Cardiac fibroblast (primary cell): ENCODE data around the gene HACD2.

Experiments used
- DNase-seq, 2 donors: peaks; one replicate each; pipeline versions ENCODE4 v3.0.0 to v3.0.0-alpha.2; 2010; ENCODE audit warnings: low read depth in 2 of 2
- H3K4me3 ChIP-seq, 2 donors: replicated peaks in 1 of 2; 1 replicate in 1 of 2; 2 replicates in 1 of 2; pipeline ENCODE4 v1.5.1; 2011; ENCODE audit warnings: low read depth in 2 of 2, low read length in 2 of 2, mild to moderate bottlenecking in 2 of 2, moderate library complexity in 1 of 2
- CTCF ChIP-seq: IDR thresholded peaks from one replicate; pipeline ENCODE4 v1.5.1; 2011; ENCODE audit warnings: low read depth, mild to moderate bottlenecking, low read length, inconsistent platforms

Gene HACD2

GRCh38 chr3:123471106-123471505, 113.7 kb downstream of the HACD2 start:
- TF ChIP-seq CTCF = no peak
- DNase-seq = no peak

GRCh38 chr3:123469323-123469995, 115.4 kb downstream of the HACD2 start:
- no peak for DNase-seq
- H3K4me3 ChIP-seq = no peak overlapping the region
- TF ChIP-seq CTCF = no peak

More at GRCh38 chr3:123471106-123471505, 113.7 kb downstream of the HACD2 start:
- H3K4me3 ChIP-seq = no peak overlapping the region

DNA sequence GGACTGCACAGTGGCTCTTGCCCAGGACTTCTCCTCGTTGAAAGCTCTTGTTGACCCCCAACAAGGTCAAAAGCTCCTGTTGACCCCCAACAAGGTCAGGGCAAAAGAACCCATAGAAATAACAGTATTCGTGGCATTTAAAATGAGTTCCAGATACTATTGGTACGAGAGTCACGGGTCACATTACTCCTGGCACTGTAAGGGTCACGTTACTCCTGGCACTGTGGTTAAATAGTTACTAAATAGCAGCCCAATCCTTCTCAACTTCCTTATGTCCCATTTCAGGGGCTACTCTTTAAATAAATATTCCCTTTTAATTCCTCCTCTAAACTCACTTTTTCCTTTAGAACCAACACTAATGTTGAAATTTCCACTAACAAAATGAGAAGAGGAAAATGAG, 117.8 kb downstream of the HACD2 start:
- H3K4me3 ChIP-seq = no peak overlapping the region
- TF ChIP-seq CTCF = no peak
- no peak for DNase-seq

DNA sequence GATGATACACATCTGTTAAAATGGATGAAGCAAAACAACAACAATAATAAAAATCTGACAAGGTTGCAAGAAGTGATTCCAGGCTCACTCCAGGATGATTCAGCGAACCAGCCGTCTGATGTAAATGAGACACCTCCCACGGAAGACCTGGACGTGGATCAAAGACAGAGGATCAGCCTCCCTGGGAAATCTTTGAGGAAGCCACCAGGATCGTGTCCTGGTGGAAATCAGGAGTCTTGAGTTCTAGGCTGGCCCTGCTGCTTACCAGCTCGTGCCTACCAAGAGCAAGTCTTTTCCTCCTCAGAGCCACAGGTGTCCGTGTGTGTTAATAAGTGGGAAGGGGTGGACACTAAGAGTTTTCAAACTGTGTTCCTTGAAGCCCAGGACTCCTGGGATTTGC, 120.6 kb downstream of the HACD2 start:
- no peak for TF ChIP-seq CTCF
- no peak for DNase-seq

DNA sequence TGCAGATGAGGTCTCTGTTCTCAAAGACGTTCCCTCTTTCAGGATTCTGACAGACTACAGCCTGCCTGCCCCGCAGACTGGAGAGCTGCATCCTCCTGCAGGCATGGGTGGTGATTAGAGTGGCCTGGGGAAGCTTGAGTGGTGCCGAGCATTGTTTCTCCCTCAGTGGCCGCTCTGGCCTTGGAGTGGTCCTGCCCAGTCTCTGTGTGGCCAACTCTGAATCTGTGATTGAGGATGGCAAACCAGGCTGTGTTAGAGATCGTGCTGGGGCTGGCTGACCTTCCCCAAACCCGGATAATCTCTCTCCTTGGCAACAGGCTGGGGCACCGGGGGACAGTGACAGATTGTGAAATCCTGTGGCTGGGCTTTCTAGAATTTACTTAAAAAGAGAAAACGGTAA, 125.0 kb downstream of the HACD2 start:
- no peak overlapping the region for H3K4me3 ChIP-seq
- DNase-seq = no peak
- no peak for TF ChIP-seq CTCF

More for the DNA sequence above, 120.6 kb downstream of the HACD2 start:
- H3K4me3 ChIP-seq = no peak overlapping the region

GRCh38 chr3:123458255-123458654, 126.6 kb downstream of the HACD2 start:
- no peak for TF ChIP-seq CTCF
- H3K4me3 ChIP-seq = no peak overlapping the region
- no peak for DNase-seq

DNA sequence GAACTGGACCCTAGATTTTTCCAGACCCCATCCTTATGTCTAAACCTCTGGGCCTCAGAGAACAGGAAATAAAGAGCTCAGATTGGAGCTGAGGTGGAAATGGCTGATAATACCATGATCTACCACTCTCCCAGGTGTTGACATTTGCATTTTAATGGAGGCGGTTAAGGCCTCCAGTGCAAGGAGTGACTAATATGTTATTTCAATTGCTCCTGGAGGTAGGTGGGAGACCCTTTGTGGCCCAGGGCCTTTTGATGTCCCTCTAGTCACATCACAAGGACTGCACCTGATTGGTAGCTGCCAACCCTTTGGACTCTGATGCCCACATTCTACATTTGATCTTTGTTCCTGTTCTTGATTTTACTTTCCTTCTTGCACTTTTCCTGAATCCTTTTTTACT, 127.0 kb downstream of the HACD2 start:
- DNase-seq = no peak
- no peak for TF ChIP-seq CTCF
- no peak overlapping the region for H3K4me3 ChIP-seq
